HEK293 (cell line): ENCODE results near the gene ICAM5.

Experiments used
- GLI2 ChIP-seq: fragments of 450-650 bp; formaldehyde crosslinking; IDR thresholded peaks from 2 replicates; pipeline ENCODE4; 2017; ENCODE audit warnings: missing biosample characterization, missing genetic modification characterization, low read depth, borderline replicate concordance
- GLIS1 ChIP-seq: fragments of 450-650 bp; formaldehyde crosslinking; IDR thresholded peaks from 2 replicates; pipeline ENCODE4 v1.5.1; 2016; ENCODE audit warnings: missing biosample characterization, missing genetic modification characterization
- IKZF3 ChIP-seq: fragments of 450-650 bp; IDR thresholded peaks from 2 replicates; pipeline ENCODE4 v1.5.0; 2018; ENCODE audit warnings: missing biosample characterization, mild to moderate bottlenecking, missing genetic modification characterization, moderate library complexity
- KLF1 ChIP-seq: fragments of 450-650 bp; formaldehyde crosslinking; IDR thresholded peaks from 2 replicates; pipeline ENCODE4 v1.5.1; 2016; ENCODE audit warnings: missing biosample characterization, missing genetic modification characterization
- KLF7 ChIP-seq: fragments of 450-650 bp; formaldehyde crosslinking; IDR thresholded peaks from 2 replicates; pipeline ENCODE4 v1.5.1; 2016; ENCODE audit warnings: missing biosample characterization, missing genetic modification characterization, borderline replicate concordance
- REPIN1 ChIP-seq: fragments of 450-650 bp; formaldehyde crosslinking; IDR thresholded peaks from 2 replicates; pipeline ENCODE4 v1.5.1; 2017; ENCODE audit warnings: missing biosample characterization, missing genetic modification characterization, low read depth
- ZBTB11 ChIP-seq: fragments of 450-650 bp; formaldehyde crosslinking; conservative IDR thresholded peaks from 2 replicates; pipeline ENCODE4 v1.5.1; 2016; ENCODE audit warnings: low read depth, missing biosample characterization, missing genetic modification characterization
- ZBTB17 ChIP-seq: fragments of 450-650 bp; formaldehyde crosslinking; IDR thresholded peaks from 2 replicates; pipeline ENCODE4 v1.5.1; 2016; ENCODE audit warnings: missing biosample characterization, missing genetic modification characterization
- ZBTB26 ChIP-seq: fragments of 450-650 bp; formaldehyde crosslinking; optimal IDR thresholded peaks from 2 replicates; pipeline ENCODE3; 2016; ENCODE audit warnings: missing biosample characterization, mild to moderate bottlenecking, missing genetic modification characterization
- ZBTB44 ChIP-seq: fragments of 450-650 bp; IDR thresholded peaks from 2 replicates; pipeline ENCODE4 v1.5.1; 2018; ENCODE audit warnings: missing biosample characterization, mild to moderate bottlenecking, missing genetic modification characterization
- ZBTB48 ChIP-seq: fragments of 450-650 bp; formaldehyde crosslinking; IDR thresholded peaks from 2 replicates; pipeline ENCODE4 v1.5.1; 2016; ENCODE audit warnings: missing biosample characterization, missing genetic modification characterization
- ZEB2 ChIP-seq: fragments of 450-650 bp; formaldehyde crosslinking; IDR thresholded peaks from 2 replicates; pipeline ENCODE4 v1.5.1; 2016; ENCODE audit warnings: missing biosample characterization, missing genetic modification characterization
- ZFP69B ChIP-seq: fragments of 450-650 bp; formaldehyde crosslinking; IDR thresholded peaks from 2 replicates; pipeline ENCODE4 v1.5.1; 2016; ENCODE audit warnings: missing biosample characterization, missing genetic modification characterization
- ZIC2 ChIP-seq: fragments of 450-650 bp; formaldehyde crosslinking; IDR thresholded peaks from 2 replicates; pipeline ENCODE4 v1.5.1; 2016; ENCODE audit warnings: missing biosample characterization, missing genetic modification characterization
- ZNF155 ChIP-seq: fragments of 450-650 bp; formaldehyde crosslinking; IDR thresholded peaks from 2 replicates; pipeline ENCODE4 v1.5.1; 2016; ENCODE audit warnings: missing biosample characterization, missing genetic modification characterization
- ZNF221 ChIP-seq: fragments of 450-650 bp; formaldehyde crosslinking; IDR thresholded peaks from 2 replicates; pipeline ENCODE4 v1.5.1; 2017; ENCODE audit warnings: missing biosample characterization, missing genetic modification characterization, borderline replicate concordance
- ZNF24 ChIP-seq: fragments of 450-650 bp; formaldehyde crosslinking; IDR thresholded peaks from 2 replicates; pipeline ENCODE4 v1.5.1; 2016; ENCODE audit warnings: missing biosample characterization, missing genetic modification characterization
- ZNF302 ChIP-seq: fragments of 450-650 bp; formaldehyde crosslinking; IDR thresholded peaks from 2 replicates; pipeline ENCODE4 v1.5.1; 2016; ENCODE audit warnings: missing biosample characterization, missing genetic modification characterization, low read depth
- ZNF341 ChIP-seq: fragments of 450-650 bp; formaldehyde crosslinking; IDR thresholded peaks from 2 replicates; pipeline ENCODE4; 2016; ENCODE audit warnings: low read depth, missing biosample characterization, missing genetic modification characterization
- ZNF423 ChIP-seq: fragments of 450-650 bp; formaldehyde crosslinking; IDR thresholded peaks from 2 replicates; pipeline ENCODE4 v1.5.1; 2016; ENCODE audit warnings: missing biosample characterization, missing genetic modification characterization
- ZNF501 ChIP-seq: fragments of 450-650 bp; formaldehyde crosslinking; IDR thresholded peaks from 2 replicates; pipeline ENCODE4 v1.5.1; 2016; ENCODE audit warnings: missing biosample characterization, missing genetic modification characterization
- ZNF561 ChIP-seq: fragments of 450-650 bp; IDR thresholded peaks from 2 replicates; pipeline ENCODE4 v1.5.1; 2018; ENCODE audit warnings: missing biosample characterization, missing genetic modification characterization, borderline replicate concordance
- ZNF645 ChIP-seq: fragments of 450-650 bp; formaldehyde crosslinking; IDR thresholded peaks from 2 replicates; pipeline ENCODE4; 2016; ENCODE audit warnings: missing biosample characterization, missing genetic modification characterization
- ZNF701 ChIP-seq: fragments of 450-650 bp; formaldehyde crosslinking; IDR thresholded peaks from 2 replicates; pipeline ENCODE4 v1.5.1; 2016; ENCODE audit warnings: missing biosample characterization, missing genetic modification characterization
- ZNF747 ChIP-seq: fragments of 450-650 bp; formaldehyde crosslinking; IDR thresholded peaks from 2 replicates; pipeline ENCODE4 v1.5.1; 2016; ENCODE audit warnings: missing biosample characterization, missing genetic modification characterization
- ZNF843 ChIP-seq: fragments of 450-650 bp; formaldehyde crosslinking; IDR thresholded peaks from 2 replicates; pipeline ENCODE4 v1.5.1; 2016; ENCODE audit warnings: missing biosample characterization, missing genetic modification characterization
- ZXDB ChIP-seq: fragments of 450-650 bp; formaldehyde crosslinking; IDR thresholded peaks from 2 replicates; pipeline ENCODE4 v1.5.1; 2016; ENCODE audit warnings: missing biosample characterization, missing genetic modification characterization
- TF ChIP-seq, protein P1 (sequence below): fragments of 450-650 bp; formaldehyde crosslinking; IDR thresholded peaks from 2 replicates; pipeline ENCODE4 v1.5.1; 2016; ENCODE audit warnings: missing biosample characterization, missing genetic modification characterization
- TF ChIP-seq, protein P2 (sequence below): fragments of 450-650 bp; formaldehyde crosslinking; IDR thresholded peaks from 2 replicates; pipeline ENCODE4 v1.5.1; 2016; ENCODE audit warnings: missing biosample characterization, missing genetic modification characterization

ICAM5 gene

DNA sequence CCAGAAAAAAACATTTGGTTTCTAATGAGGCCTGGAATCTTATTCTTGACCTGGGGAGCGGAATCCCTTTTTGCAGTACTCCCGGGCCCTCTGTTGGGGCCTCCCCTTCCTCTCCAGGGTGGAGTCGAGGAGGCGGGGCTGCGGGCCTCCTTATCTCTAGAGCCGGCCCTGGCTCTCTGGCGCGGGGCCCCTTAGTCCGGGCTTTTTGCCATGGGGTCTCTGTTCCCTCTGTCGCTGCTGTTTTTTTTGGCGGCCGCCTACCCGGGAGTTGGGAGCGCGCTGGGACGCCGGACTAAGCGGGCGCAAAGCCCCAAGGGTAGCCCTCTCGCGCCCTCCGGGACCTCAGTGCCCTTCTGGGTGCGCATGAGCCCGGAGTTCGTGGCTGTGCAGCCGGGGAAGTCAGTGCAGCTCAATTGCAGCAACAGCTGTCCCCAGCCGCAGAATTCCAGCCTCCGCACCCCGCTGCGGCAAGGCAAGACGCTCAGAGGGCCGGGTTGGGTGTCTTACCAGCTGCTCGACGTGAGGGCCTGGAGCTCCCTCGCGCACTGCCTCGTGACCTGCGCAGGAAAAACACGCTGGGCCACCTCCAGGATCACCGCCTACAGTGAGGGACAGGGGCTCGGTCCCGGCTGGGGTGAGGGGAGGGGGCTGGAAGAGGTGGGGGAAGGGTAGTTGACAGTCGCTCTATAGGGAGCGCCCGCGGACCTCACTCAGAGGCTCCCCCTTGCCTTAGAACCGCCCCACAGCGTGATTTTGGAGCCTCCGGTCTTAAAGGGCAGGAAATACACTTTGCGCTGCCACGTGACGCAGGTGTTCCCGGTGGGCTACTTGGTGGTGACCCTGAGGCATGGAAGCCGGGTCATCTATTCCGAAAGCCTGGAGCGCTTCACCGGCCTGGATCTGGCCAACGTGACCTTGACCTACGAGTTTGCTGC is 2.7 kb upstream of the ICAM5 start, which contains the start of gene ICAM4 (continued):
- TF ChIP-seq, protein P1, sequence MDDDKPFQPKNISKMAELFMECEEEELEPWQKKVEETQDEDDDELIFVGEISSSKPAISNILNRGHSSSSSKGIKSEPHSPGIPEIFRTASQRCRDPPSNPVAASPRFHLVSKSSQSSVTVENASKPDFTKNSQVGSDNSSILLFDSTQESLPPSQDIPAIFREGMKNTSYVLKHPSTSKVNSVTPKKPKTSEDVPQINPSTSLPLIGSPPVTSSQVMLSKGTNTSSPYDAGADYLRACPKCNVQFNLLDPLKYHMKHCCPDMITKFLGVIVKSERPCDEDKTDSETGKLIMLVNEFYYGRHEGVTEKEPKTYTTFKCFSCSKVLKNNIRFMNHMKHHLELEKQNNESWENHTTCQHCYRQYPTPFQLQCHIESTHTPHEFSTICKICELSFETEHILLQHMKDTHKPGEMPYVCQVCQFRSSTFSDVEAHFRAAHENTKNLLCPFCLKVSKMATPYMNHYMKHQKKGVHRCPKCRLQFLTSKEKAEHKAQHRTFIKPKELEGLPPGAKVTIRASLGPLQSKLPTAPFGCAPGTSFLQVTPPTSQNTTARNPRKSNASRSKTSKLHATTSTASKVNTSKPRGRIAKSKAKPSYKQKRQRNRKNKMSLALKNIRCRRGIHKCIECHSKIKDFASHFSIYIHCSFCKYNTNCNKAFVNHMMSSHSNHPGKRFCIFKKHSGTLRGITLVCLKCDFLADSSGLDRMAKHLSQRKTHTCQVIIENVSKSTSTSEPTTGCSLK (tag by site-specific recombination): no peak
- TF ChIP-seq ZNF561 (tag by site-specific recombination) (peak; percentile 48; the same call in 1 of the 2 replicates), ZBTB11 (tag by site-specific recombination) (peak; percentile 75), KLF1 (tag by site-specific recombination) (peak; percentile 44), ZNF302 (tag by site-specific recombination) (no peak), ZNF341 (tag by site-specific recombination) (peak; percentile 95), IKZF3 (tag by site-specific recombination) (peak; percentile 79), ZBTB26 (tag by site-specific recombination) (peak; percentile 65), ZBTB48 (tag by site-specific recombination) (peak; percentile 79), ZEB2 (tag by site-specific recombination) (peak; percentile 64), ZNF701 (tag by site-specific recombination) (no peak), ZIC2 (tag by site-specific recombination) (peak; percentile 88), ZNF843 (tag by site-specific recombination) (0 out of 2 replicates have a peak, but pooled peaks have one; percentile 29), ZBTB17 (tag by site-specific recombination) (peak; percentile 64), ZNF423 (tag by site-specific recombination) (peak; percentile 54), ZBTB44 (tag by site-specific recombination) (peak; percentile 89; the same call in 1 of the 2 replicates), ZFP69B (0 out of 2 replicates have a peak, but pooled peaks have one; percentile 25), GLI2 (no peak; the same call in 1 of the 2 replicates), ZNF501 (tag by site-specific recombination) (0 out of 2 replicates have a peak, but pooled peaks have one; percentile 36), GLIS1 (tag by site-specific recombination) (peak; percentile 32; the same call in 1 of the 2 replicates), ZNF155 (tag by site-specific recombination) (no peak), ZNF747 (tag by site-specific recombination) (no peak), ZXDB (peak; percentile 81), ZNF645 (tag by site-specific recombination) (no peak), ZNF221 (tag by site-specific recombination) (no peak), REPIN1 (tag by site-specific recombination) (no peak), KLF7 (tag by site-specific recombination) (peak; percentile 33; the same call in 1 of the 2 replicates), ZNF24 (tag by site-specific recombination) (peak; percentile 76; the same call in 1 of the 2 replicates)
- TF ChIP-seq, protein P2, sequence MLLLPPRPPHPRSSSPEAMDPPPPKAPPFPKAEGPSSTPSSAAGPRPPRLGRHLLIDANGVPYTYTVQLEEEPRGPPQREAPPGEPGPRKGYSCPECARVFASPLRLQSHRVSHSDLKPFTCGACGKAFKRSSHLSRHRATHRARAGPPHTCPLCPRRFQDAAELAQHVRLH (tag by site-specific recombination): no peak; the same call in 1 of the 2 replicates
